ENCODE data around the gene PTPRG.

Gene PTPRG

DNA sequence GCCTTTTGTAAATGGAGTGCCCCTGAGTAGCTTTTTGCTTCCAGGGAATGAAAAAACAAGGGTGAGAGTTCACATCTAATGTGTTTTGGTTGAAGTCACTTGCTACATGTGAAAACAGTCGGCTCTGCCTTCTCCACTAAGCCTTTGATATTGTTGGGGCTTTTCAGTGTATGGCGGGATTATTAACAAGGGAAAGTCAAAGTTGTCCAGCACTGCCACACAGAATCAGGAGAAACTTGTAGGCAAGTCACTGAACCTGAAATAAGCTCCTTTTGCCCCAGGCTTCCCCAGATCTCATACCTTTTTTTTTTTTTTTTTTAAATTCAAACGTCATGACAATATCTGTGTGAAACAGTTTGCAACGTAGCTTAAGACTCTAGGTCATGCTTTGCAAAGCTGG lies 564.0 kb downstream of the PTPRG start:
- in situ Hi-C loops (cut with MboI; ENCODE audit: low sequenced_read_pairs) = no loop called here

DNA sequence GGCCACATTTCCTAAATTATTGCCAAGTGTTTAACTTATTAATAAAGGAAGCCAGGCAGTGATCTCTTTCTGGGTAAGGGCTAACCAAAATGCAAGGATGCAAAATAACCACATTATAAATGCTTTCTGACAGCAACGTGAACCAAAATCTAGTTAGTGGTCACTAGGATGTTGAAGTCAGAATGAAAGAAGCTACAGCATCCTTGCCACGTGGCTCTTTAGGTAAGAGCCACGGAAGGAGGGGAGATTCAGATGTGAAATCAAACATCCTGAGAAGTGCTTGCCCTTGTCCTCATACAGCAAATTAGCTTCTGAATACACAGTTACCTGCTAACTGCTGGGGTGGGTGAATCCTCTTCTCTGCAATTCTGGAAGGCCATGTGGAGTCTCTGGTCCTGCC lies 565.7 kb downstream of the PTPRG start:
- in situ Hi-C loops (cut with MboI; ENCODE audit: low sequenced_read_pairs) = no loop called here

DNA sequence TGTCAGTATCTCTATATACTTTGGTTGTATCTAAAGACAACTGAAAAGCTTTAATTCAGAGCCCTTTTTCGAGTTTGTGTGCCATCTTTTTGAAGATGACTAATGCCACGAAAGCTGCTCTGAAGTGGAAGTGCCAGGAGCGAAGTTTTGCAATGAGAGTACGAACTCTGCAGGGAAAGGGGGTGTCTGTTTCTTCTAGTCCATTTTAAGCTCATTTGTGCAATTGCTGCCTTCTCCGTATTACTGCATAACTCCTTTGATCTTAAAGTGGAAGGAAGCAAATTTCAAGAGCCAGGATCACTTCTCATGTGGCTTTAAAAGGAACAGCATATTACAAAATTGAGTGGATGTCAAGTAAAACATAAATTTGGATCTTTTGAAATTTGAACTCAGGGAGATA lies 566.7 kb downstream of the PTPRG start:
- in situ Hi-C loops (cut with MboI; ENCODE audit: low sequenced_read_pairs) = no loop called here

- in situ Hi-C loops (cut with MboI; ENCODE audit: low sequenced_read_pairs) = no loop called here
These were observed 567.3 kb downstream of the PTPRG start for GRCh38 chr3:62128681-62129080.

- in situ Hi-C loops (cut with MboI; ENCODE audit: low sequenced_read_pairs) = no loop called here
These were observed 569.7 kb downstream of the PTPRG start for GRCh38 chr3:62131050-62131449.

GRCh38 chr3:62131620-62132019 lies 570.2 kb downstream of the PTPRG start:
- in situ Hi-C loops (cut with MboI; ENCODE audit: low sequenced_read_pairs) = no loop called here

DNA sequence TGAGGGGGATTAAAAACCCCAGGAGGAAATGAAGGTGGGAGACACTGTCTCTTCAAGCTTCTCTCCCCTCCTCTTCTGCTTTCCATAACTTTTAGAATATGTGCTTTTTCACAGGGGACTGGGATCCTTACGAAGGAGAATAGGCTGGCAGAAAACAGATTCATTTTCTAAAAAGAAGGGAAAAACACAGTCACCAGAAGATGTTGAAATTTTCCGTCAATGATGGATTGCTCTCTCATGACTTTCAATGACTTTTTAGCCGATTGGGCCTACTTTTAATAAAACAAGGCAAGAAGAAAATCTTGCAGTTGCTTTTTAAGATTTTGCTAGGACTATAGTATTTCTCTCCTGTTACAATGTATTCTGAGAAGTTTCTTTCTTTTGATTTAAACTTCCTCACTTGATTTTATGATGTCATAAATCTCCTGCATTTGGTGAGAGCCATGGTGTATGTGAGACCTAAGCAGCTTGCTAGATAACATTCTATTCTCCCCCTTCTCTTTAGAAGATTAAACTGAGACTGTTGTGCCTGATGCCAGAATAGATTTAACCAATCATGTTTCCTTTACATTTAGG lies 570.7 kb downstream of the PTPRG start:
- in situ Hi-C loops (cut with MboI; ENCODE audit: low sequenced_read_pairs) = no loop called here

DNA sequence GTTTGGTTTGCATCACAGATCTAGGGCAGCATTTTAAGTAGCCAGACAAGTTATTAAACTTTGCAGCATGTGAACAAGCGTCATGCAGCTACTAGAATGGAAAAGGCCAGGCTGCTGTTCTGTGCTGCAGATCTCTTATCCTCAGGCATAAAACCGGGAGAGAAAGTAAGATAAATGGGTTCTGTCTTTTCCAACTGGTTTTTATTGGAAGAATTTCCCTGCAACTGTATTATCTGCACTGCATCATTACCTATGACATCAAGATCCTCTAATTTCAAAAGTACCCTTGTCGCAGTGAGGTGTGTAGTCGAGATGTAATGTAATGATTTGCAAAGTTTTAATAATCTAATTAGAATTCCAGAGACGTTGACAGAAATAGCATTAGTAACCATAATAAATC lies 571.6 kb downstream of the PTPRG start:
- in situ Hi-C loops (cut with MboI; ENCODE audit: low sequenced_read_pairs) = no loop called here

GRCh38 chr3:62134061-62134496 lies 572.7 kb downstream of the PTPRG start:
- in situ Hi-C loops (cut with MboI; ENCODE audit: low sequenced_read_pairs) = no loop called here

DNA sequence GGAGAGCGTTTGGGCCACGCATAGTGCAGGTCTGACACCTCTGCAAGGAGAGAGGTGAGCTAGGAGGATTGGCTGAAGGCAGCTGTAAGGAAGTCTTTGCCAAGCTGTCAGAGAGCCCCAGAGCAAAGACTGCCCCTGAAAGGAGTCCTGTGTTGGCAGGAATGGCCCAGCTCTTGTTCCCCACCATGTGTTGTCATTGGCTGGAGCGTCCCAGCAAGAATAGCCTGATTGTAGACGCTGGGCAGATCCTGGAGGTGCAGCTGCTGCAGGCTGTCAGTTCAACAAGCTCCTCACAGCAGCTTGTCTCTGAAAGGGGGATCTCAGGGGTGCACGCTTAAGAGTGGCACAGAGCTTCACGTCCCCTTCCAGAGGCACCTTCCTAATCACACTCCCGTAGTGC lies 574.4 kb downstream of the PTPRG start:
- in situ Hi-C loops (cut with MboI; ENCODE audit: low sequenced_read_pairs) = no loop called here

DNA sequence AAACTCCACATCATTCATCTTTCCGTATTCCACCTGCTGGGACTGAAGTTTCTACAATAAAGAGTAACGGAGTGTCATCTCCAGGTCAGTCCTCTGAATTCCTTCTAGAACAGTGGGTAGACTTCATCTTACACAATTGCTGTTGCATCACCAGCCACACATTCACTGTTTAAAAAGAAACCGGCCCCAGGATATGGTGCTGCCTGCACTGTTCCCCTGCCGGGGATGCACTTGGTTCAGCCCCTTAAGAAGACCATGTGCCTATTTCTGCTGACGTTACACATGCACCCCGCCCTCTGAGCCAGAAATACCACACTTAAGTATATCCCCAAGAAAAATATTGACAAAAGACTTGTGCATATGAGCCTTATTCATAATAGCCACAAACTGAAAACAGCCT lies 578.6 kb downstream of the PTPRG start:
- in situ Hi-C loops (cut with MboI; ENCODE audit: low sequenced_read_pairs) = no loop called here

GRCh38 chr3:62142331-62143085 lies 581.1 kb downstream of the PTPRG start:
- in situ Hi-C loops (cut with MboI; ENCODE audit: low sequenced_read_pairs) = no loop called here

- in situ Hi-C loops (cut with MboI; ENCODE audit: low sequenced_read_pairs) = no loop called here
These were observed 582.6 kb downstream of the PTPRG start for GRCh38 chr3:62143843-62144450.

GRCh38 chr3:62144482-62144881 lies 583.1 kb downstream of the PTPRG start:
- in situ Hi-C loops (cut with MboI; ENCODE audit: low sequenced_read_pairs) = no loop called here

DNA sequence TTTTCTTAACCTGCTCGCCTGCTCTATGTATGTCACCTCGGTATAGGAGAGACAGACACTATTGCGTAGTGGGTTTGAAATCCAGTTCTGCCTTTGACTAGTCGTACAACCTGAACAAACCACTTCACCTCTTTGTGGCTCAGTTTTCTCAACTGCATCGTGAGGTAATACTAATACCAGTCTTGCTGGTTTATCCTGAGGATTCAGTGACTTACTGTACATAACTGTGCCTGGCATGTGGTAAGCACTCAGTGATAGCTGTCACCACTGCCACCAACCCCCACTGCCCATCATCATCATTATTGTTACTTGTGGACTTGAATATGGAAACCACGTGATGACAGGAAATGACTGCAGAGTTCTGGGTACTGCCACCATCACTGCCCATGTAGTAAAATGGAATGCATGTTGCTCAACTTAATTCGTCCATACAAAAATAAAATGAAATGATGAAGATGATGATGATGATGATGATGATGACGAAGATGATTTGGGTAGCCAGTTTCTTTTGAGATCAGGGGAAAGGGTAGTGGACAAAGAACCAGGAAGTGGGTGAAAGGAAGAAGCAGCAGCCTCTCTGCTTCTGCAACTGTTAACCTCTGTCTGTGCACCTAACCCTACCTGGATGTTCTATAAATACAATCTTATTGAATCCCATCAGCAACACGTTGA lies 583.9 kb downstream of the PTPRG start:
- in situ Hi-C loops (cut with MboI; ENCODE audit: low sequenced_read_pairs) = no loop called here

GRCh38 chr3:62149539-62149938 lies 588.2 kb downstream of the PTPRG start:
- in situ Hi-C loops (cut with MboI; ENCODE audit: low sequenced_read_pairs) = no loop called here

- in situ Hi-C loops (cut with MboI; ENCODE audit: low sequenced_read_pairs) = no loop called here
These were observed 588.6 kb downstream of the PTPRG start for GRCh38 chr3:62149962-62150361.

GRCh38 chr3:62151591-62151990 lies 590.2 kb downstream of the PTPRG start:
- in situ Hi-C loops (cut with MboI; ENCODE audit: low sequenced_read_pairs) = no loop called here

DNA sequence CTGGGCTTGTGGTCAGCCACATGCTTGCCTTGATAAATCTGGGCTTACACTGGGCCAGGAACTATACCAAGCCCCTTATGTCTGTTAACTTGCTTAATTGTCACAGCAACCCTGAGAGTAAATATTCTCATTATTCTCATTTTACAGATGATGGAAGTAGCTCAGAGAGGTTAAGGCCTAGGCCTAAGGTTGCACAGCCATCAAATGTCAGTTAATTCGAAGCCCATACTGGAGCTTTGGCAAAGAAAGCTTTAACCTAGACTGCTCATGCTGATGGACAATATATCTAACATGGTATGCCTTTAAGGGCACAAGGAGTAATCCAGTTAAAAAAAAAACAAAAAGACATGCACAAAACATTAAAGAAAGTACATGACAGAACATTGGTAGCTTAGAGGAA lies 591.9 kb downstream of the PTPRG start:
- in situ Hi-C loops (cut with MboI; ENCODE audit: low sequenced_read_pairs) = no loop called here

- in situ Hi-C loops (cut with MboI; ENCODE audit: low sequenced_read_pairs) = no loop called here
These were observed 593.2 kb downstream of the PTPRG start for GRCh38 chr3:62154457-62155148.

DNA sequence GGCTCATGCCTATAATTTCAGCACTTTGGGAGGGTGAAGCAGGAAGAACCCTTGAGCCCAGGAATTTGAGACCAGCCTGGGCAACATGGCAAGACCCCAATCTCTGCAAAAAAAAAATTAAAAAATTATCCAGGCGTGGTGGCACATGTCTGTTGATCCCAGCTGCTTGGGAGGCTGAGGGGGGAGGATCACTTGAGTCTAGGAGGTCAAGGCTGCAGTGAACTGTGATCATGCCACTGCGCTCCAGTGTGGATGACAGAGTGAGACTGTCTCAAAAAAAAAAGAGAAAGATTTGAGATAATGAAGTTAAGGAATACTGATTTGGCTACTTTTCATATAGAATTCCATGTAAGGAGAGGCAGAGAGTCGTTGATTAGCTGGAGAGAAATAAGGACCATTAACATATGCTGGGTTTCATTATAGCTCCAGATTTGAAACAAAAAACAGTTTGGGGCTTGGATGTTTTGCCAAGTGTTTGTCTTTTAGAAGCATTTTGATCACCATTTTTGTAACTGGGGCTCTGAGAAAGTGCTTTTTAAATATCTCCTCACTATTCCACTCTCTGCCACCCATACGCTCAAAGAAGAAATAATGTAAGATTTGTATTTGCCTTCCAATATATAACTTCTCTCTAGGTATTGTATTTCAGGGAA lies 597.8 kb downstream of the PTPRG start:
- in situ Hi-C loops (cut with MboI; ENCODE audit: low sequenced_read_pairs) = no loop called here

Measured in hTERT RPE-1 (cell line).